ENCODE data around the gene FGB. TPM values are rescaled to one million over a fixed set of nuclear protein-coding genes. Genes with fewer than 3 reads are reported as not detected.

Gene FGB
- polyA plus RNA-seq, 2 of the 4 experiments (the other 2 are of a cell fraction) = 13.8 to 169 TPM

DNA sequence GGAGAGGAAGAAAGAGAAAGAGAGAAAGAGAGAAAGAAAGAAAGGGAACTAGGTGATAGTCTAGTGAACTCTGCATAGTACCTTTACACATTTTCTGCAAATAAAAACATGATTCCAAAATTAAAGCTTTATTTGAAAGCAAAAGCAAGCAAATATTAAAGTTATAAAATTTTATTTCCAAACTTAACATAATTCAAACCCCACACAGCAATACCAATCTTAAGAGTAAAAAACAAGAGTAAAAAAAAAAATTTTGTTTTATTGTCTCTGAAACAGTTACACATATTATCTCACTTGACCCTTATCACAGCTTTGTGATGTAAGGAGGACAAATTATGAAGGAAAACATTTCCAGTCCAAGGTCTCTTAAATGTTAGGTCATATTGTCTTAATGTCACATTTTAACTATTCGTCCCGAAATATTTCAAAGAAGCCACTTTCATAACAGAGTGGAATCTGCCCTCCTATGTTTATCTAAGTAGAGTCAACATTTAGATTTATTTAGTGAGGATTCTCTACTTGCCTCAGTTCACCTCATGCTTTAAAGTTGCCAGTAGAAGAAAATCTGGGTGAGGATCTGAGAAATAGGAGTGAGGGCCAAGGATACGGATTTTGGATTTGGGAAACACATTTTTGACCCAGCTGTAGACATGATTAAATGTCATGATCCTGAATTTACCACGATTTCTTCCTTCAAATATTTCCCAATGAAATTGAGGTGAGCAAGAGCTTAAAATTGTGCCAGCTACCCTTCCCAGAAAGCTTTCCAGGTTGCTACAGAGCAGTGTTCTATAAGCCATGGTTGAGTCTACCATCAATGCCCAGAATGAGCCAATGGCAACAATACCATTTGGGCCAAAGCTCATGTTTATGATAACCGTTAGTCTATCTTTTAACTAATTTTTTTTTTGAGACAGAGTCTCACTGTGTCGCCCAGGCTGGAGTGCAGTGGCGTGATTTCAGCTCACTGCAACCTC is 35.3 kb downstream of the FGB start:
- Histone ChIP-seq H3K27ac (peak overlapping the region; percentile 71 to 74), H3K4me2 (peak overlapping the region; percentile 74), H3K4me3 (no peak overlapping the region), H3K9me3 (no peaks in the 10 kb centered on the region), H3K4me1 (peaks cover 54% of the 10 kb centered on the region)
- peak in 1 of 2 experiments; percentile 74 for DNase-seq (ENCODE audit: low read depth in 1 of 2, low spot score in 1 of 2)
- no peak for FAIRE-seq
- peak; percentile 54 to 65; a peak in 4 of 6 replicates for ATAC-seq
- ChIA-PET POLR2A (no interaction called here), CTCF (interaction anchor here (0.6 to 2.0 kb wide), 3 partner anchors 20 to 863 kb away, joined by 3 to 9 read pairs (median 5); no protein-coding TSS in a partner anchor)
- 39% methylated on average over 7 of the region's 7 CpGs for WGBS (ENCODE audit: missing lambda C conversion rate)
- TF ChIP-seq ZC3H11A (IDR thresholded peaks at IDR 0.05) = no peak
- TF ChIP-seq MAZ (IDR thresholded peaks at IDR 0.05; ENCODE audit: borderline replicate concordance, low read depth, low read length) = no peak
- no peak for TF ChIP-seq ZNF302 (CRISPR knock-in tag; IDR thresholded peaks at IDR 0.05)
- no peak for TF ChIP-seq NPAS2 (CRISPR knock-in tag; IDR thresholded peaks at IDR 0.05; ENCODE audit: borderline replicate concordance)
- TF ChIP-seq, protein P1, sequence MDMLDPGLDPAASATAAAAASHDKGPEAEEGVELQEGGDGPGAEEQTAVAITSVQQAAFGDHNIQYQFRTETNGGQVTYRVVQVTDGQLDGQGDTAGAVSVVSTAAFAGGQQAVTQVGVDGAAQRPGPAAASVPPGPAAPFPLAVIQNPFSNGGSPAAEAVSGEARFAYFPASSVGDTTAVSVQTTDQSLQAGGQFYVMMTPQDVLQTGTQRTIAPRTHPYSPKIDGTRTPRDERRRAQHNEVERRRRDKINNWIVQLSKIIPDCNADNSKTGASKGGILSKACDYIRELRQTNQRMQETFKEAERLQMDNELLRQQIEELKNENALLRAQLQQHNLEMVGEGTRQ (IDR thresholded peaks at IDR 0.05) = no peak
- no peak for TF ChIP-seq ZFP36 (IDR thresholded peaks at IDR 0.05; ENCODE audit: borderline replicate concordance, partially characterized antibody)
- TF ChIP-seq BHLHE40 (IDR thresholded peaks at IDR 0.05; ENCODE audit: low read depth, low read length) = no peak
- no peak for TF ChIP-seq FOXS1 (CRISPR knock-in tag; IDR thresholded peaks at IDR 0.05)
- TF ChIP-seq, protein P2, sequence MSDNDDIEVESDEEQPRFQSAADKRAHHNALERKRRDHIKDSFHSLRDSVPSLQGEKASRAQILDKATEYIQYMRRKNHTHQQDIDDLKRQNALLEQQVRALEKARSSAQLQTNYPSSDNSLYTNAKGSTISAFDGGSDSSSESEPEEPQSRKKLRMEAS (IDR thresholded peaks at IDR 0.05) = no peak
- 0 out of 2 replicates have a peak, but pooled peaks have one; percentile 41 for TF ChIP-seq EHMT2 (IDR thresholded peaks at IDR 0.05; ENCODE audit: low read depth)
- no peak; the same call in 1 of the 2 replicates for TF ChIP-seq HOXB13 (CRISPR knock-in tag; IDR thresholded peaks at IDR 0.05; ENCODE audit: low read depth)
- TF ChIP-seq CEBPB (IDR thresholded peaks at IDR 0.05) = peak; percentile 71 to 83
- peak; percentile 73 to 83; a peak in 3 of 5 replicates for TF ChIP-seq EP300 (IDR thresholded peaks at IDR 0.05)
- TF ChIP-seq PHF8 (IDR thresholded peaks at IDR 0.05; ENCODE audit: borderline replicate concordance, low read depth) = no peak
- no peak for TF ChIP-seq FOSL2 (IDR thresholded peaks at IDR 0.05)
- TF ChIP-seq FOSL2 (CRISPR knock-in tag; IDR thresholded peaks at IDR 0.05) = peak; percentile 41; the same call in 1 of the 2 replicates
- peak; percentile 62 for TF ChIP-seq JUNB (IDR thresholded peaks at IDR 0.05)
- peak; percentile 51 to 79; a peak in 3 of 5 replicates for TF ChIP-seq JUN (IDR thresholded peaks at IDR 0.05)
- no peak for TF ChIP-seq POLR2AphosphoS2 (conservative IDR thresholded peaks at IDR 0.05; ENCODE audit: low read length)
- TF ChIP-seq E2F6 (IDR thresholded peaks at IDR 0.05; ENCODE audit: borderline replicate concordance, low read depth) = no peak
- TF ChIP-seq TFCP2L1 (CRISPR knock-in tag; IDR thresholded peaks at IDR 0.05) = no peak
- TF ChIP-seq, protein P3, sequence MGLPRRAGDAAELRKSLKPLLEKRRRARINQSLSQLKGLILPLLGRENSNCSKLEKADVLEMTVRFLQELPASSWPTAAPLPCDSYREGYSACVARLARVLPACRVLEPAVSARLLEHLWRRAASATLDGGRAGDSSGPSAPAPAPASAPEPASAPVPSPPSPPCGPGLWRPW (IDR thresholded peaks at IDR 0.05) = peak; percentile 54
- TF ChIP-seq, protein P4, sequence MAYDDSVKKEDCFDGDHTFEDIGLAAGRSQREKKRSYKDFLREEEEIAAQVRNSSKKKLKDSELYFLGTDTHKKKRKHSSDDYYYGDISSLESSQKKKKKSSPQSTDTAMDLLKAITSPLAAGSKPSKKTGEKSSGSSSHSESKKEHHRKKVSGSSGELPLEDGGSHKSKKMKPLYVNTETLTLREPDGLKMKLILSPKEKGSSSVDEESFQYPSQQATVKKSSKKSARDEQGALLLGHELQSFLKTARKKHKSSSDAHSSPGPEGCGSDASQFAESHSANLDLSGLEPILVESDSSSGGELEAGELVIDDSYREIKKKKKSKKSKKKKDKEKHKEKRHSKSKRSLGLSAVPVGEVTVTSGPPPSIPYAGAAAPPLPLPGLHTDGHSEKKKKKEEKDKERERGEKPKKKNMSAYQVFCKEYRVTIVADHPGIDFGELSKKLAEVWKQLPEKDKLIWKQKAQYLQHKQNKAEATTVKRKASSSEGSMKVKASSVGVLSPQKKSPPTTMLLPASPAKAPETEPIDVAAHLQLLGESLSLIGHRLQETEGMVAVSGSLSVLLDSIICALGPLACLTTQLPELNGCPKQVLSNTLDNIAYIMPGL (CRISPR knock-in tag; IDR thresholded peaks at IDR 0.05; ENCODE audit: borderline replicate concordance) = no peak
- TF ChIP-seq, protein P5, sequence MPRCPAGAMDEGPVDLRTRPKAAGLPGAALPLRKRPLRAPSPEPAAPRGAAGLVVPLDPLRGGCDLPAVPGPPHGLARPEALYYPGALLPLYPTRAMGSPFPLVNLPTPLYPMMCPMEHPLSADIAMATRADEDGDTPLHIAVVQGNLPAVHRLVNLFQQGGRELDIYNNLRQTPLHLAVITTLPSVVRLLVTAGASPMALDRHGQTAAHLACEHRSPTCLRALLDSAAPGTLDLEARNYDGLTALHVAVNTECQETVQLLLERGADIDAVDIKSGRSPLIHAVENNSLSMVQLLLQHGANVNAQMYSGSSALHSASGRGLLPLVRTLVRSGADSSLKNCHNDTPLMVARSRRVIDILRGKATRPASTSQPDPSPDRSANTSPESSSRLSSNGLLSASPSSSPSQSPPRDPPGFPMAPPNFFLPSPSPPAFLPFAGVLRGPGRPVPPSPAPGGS (IDR thresholded peaks at IDR 0.05) = peak; percentile 77; the same call in 1 of the 3 replicates
- no peak for TF ChIP-seq KDM1A (IDR thresholded peaks at IDR 0.05; ENCODE audit: low read depth)
- TF ChIP-seq GATA3 (IDR thresholded peaks at IDR 0.05; ENCODE audit: borderline replicate concordance) = peak; percentile 77
- no peak for TF ChIP-seq ELK1 (IDR thresholded peaks at IDR 0.05; ENCODE audit: low read depth, low read length)
- no peak for TF ChIP-seq HDAC2 (IDR thresholded peaks at IDR 0.05)
- no peak for TF ChIP-seq HOXA7 (CRISPR knock-in tag; IDR thresholded peaks at IDR 0.05)
- TF ChIP-seq CHD2 (IDR thresholded peaks at IDR 0.05; ENCODE audit: low read length, partially characterized antibody) = no peak
- TF ChIP-seq ATOH8 (CRISPR knock-in tag; IDR thresholded peaks at IDR 0.05; ENCODE audit: low read depth) = no peak
- no peak for TF ChIP-seq RNF2 (IDR thresholded peaks at IDR 0.05; ENCODE audit: borderline replicate concordance, low read depth)
- TF ChIP-seq FOSB (CRISPR knock-in tag; IDR thresholded peaks at IDR 0.05) = no peak

All from A549 (cell line).